HG03571 (cell line): ENCODE results near the gene PLCXD1.

Experiments
- ATAC-seq: cut with Tn5 transposase; IDR thresholded peaks from one replicate; pipeline ENCODE4 v1.9.1; 2021; ENCODE audit not compliant: unreplicated experiment

The PLCXD1 gene

DNA sequence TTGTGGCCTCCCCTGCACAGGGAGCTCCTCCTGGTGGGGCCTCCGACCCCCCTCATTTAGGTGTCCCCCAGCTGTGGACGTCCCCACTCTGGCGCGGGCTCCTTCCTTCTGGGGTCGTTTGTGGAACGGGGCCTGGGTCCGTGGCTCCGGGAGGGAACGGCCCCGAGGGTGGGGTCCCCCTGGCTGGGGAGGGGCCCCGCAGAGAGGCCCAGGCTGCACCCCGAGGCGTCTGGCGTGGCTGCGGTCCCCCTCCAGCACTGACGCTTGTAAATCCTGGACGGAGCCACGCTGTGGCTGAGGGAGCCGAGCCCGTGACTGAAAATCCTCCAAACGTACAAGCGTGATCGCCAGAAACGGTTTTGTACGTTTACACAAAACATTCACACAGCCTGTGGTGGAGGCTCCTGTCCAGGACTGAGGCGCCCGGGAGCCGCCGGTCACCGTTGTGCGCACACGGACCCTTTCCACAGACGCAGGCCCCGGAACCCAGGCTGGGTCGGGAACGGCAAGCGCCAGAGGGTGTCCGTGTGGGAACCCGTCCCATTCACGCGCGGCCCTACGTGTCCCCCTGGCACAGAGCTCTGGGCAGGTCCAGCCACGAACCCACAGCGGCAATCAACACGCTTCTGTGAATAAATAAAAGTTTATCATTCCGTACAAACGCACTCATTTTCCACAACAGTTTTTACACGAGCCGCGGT, 52.6 kb downstream of the PLCXD1 start:
- ATAC-seq: no peak

GRCh38 chrX:334331-334891, 53.2 kb downstream of the PLCXD1 start:
- ATAC-seq: no peak

DNA sequence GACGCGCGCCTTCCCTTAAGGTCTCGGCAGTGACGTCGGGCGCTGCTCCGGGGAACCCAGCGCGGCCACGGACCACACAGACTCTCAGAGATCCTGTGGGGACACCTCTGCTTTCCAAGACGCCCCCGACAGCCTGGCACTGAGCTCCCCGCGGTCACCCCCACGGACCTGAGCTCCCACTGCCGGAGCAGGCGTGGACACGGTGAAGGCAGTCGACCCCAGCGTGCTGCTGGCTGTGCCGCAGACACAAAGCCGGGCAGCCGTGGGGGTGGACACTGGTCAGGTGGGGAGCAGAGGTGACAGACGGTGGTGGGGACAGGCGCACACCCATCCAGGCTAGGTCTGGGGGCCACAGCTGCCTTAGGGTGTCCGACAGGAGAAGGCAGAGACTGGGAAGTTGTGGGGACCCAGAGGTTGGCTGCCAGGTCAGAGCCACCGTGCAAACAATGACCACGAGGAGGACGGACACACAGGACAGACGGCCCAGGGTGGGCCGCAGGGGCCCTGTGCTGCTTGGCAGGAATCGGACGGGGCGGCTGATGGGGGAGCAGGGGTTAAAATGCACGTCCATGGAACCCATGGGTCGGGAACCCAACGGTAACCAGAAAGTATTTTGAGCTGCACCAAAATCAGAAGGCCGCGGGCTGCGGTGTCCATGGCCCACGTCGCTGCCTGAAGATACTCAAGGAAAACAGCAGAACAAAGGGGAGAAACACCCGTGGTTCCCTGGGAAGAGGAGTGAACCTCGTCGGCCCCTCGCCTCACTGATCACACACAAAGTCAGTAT, 54.0 kb downstream of the PLCXD1 start:
- no peak for ATAC-seq

DNA sequence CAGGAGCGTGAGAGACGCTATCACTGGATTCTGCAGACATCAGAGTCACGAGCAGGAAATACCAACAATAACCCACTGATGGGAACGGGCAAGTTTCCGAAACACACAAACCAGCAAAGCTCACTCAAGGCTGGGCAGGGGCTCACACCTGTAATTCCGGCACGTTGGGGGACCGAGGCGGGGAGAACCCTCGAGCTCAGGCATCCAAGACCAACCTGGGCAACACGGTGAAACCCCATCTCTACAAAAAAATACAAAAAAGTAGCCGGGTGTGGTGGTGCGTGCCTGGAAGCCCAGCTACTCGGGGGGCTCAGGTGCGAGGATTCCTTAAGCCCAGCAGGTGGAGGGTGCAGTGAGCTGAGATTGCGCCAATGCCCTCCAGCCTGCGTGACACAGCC, 54.6 kb downstream of the PLCXD1 start:
- ATAC-seq: no peak

GRCh38 chrX:336227-336626, 55.0 kb downstream of the PLCXD1 start:
- no peak for ATAC-seq

- no peak for ATAC-seq
Observed at GRCh38 chrX:337331-337831, 56.2 kb downstream of the PLCXD1 start.

- ATAC-seq: no peak
Observed at GRCh38 chrX:338281-338835, 57.2 kb downstream of the PLCXD1 start.

DNA sequence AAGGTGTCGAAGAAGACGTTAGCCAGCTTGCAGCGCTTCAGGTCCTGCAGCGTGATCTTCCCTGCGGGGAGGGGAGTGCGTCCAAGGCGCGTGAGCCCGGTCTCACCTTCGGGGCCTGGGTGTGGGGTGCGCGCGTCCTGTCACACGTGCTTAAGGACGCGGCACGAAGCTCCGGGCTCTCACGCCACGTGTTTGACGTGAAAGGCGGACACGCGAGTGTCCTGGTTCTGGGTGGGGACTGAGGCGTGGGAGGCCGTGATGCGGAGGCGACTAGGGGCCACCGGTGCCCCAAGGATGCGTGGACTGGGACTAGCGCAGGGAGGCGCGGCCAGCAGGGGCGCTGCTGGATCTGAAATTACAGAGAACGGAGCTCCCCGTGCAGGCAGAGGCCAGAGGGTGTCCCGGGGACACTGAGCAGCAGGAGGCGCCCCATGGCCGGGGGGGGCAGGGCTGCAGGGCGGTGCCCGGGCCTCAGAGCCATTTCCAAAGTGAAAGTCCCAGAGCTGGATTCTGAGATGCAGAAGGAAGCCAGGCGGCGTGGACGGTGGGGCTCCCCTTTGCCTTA, 57.7 kb downstream of the PLCXD1 start:
- ATAC-seq: no peak

DNA sequence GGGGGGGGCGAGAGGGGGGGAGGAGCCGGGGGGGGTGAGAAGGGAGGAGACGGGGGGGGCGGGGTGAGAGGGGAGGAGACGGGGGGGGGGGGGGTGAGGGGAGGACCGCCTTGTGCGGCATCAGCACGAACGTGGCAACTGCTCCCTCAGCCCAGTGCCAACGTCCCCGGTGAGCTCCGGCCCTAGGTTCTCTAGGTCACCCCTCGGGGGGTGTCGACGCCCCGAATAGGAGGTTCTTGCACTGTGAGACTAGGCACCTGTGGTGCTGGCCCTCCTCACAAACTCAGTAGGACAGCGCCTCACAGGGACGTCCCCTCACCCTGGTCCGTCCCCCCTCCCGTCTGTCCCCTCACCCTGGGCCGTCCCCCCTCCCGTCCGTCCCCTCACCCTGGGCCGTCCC, 58.9 kb downstream of the PLCXD1 start:
- ATAC-seq: no peak

DNA sequence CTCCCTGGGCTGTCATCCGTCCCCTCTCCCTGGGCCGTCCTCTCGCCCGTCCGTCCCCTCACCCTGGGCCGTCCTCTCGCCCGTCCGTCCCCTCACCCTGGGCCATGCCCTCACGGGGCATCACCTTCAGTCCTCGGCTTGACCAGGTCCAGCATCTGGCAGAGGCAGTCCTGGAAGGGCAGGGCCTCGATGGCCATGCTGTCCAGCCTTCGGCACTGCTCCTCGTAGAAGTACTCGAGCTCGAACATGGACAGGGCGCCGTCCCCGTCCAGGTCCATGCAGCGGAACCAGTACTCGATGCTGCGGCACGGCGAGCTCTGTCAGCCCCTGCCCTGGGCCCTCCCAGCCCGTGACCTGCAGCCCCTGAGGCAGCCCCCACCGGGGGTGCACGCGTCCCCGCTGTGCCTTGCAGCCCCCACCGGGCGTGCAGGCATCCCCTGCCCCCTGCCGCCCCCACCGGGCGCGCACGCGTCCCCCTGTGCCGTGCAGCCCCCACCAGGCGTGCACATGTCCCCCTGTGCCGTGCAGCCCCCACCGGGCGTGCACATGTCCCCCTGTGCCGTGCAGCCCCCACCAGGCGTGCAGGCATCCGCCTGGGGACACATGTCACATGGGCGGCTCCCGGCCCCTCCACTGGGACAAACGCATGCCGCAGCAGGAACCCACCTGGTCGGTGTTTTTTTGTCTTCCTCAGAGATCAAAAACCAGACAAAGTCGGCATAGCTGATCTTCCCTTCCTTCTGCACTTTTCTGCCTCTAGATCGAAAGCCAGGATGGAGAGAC, 59.7 kb downstream of the PLCXD1 start:
- ATAC-seq: no peak

DNA sequence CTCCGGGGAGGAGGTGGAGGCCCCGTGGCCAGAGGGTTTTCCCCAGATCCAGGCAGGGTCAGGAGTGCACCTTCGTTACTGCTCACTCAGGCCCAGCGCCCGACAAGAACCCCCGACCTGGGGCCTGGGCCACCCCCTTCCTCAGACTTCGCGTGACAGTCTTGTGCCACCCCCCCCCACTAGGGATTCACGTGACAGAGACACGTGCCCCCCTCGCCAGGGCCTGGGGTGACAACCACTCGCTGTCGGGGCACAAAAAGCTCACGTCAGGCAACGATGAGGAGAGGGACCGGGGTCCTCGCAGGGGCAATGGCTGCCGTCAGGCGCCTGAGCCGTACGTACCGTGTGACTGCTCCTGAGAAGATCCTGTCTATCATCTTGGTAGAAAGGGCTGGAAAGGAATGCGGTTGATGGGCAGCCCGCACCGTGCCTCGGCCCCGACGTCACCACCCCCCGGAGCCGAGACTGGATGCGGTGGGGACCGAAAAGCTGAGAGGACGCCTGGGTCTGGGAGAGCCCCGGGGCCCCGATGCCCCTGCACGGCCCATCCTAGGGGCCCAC, 60.4 kb downstream of the PLCXD1 start:
- no peak for ATAC-seq

GRCh38 chrX:344371-344901, 63.3 kb downstream of the PLCXD1 start:
- no peak for ATAC-seq

DNA sequence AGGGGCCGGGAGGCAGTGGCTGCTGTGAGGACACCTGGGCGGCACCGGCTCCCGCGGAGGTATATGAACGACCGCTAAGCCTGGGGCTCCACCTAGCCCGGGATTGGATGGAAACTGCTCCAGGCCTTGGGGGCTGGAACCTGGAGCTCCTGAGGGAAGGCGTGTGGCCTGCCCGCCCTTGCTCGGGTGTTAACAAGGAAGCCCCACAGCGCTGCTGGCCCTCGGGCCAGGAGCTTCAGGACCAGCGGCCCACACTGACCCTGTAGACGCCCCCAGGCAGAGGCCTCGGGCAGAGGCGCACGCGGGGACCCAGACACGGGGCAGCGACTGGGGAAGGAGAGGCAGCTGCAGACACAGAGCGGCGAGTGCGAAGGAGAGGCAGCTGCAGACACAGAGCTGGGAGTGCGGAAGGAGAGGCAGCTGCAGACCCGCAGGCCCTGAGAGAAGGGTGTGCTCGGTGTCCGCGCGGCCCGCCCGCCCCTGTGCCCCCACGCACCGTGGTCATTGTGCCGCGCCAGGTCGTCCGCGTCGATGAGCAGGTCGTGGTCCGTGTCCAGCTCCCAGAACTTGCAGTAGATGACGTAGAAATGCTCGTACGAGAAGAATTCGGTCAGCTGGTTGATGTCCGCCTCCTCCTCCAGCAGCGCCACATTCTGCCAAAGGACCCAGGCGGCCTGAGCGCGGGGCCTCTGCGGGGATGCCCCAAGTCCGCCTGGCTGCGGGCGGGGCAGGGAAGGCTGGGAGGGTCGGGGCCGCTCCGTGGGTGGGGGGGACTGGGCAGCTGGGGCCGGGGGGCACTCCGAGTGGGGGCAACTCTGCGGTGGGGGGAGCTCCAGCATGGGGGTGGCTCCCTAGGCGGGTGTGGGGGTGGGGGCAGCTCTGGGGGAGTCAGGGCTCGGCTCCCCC, 64.1 kb downstream of the PLCXD1 start:
- no peak for ATAC-seq

- ATAC-seq: no peak
Observed at GRCh38 chrX:346034-346813, 65.0 kb downstream of the PLCXD1 start.

DNA sequence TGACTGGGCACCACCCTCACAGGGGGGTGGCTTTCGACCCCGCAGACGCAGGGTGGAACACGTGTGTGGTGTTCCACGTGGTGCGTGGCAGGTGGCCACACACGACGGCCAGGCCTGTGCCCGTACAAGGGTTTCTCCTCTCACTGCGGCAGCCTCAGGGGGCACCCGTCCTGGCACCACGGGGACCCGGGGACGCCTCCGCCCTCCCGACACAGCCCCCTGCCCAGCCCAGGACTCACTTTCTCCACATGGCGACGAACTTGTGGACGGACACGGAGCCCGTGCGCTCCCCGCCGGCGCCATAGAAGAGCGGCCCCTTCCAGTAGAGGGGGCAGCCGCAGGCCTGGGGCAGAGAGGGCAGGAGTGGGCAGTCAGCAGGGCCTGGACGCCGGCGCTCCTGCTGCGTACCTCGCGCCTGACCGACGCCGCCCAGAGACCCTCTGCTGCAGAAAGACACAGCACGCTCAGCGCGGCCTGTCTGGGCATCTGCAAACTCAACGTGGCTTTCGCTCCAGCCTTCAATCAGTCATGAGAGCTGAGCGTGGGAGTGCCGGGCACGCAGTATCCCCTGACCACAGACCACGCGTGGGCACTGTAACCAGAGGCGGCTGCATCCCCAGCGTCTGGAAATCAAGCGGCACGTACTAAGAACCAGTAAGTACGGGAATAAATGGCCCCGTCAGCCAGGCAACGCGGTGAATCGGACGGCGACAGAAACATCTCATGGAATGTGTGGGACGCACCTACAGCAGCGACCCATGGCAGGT, 66.4 kb downstream of the PLCXD1 start:
- no peak for ATAC-seq

GRCh38 chrX:348461-349117, 67.4 kb downstream of the PLCXD1 start:
- no peak for ATAC-seq

- no peak for ATAC-seq
Observed at GRCh38 chrX:349196-349595, 68.0 kb downstream of the PLCXD1 start.
